A673 (cell line): ENCODE measurements around the gene BBS9. TPM values are rescaled to one million over a fixed set of nuclear protein-coding genes. Genes with fewer than 3 reads are reported as not detected.

ENCODE experiments used
- BruUV-seq: library from RNA; stranded (reverse); fragments of 400-500 nt; replicated peaks from 2 replicates; lab custom pipeline; 2021; lab: Mats Ljungman, UMichigan
- CTCF ChIA-PET: fragments of 300-600 bp; sonication (Branson Sonifier 250); formaldehyde crosslinking; loops from one replicate; lab custom pipeline; 2022; ENCODE audit warnings: antibody characterized with exemption; lab: Charles Lee
- POLR2A ChIA-PET: fragments of 300-600 bp; sonication (Branson Sonifier 250); formaldehyde crosslinking; loops from one replicate; lab custom pipeline; 2022; ENCODE audit warnings: antibody characterized with exemption; ENCODE audit not compliant: low non-redundant PET; lab: Charles Lee
- DNase-seq: peaks from one replicate; pipeline ENCODE4 v3.0.0-alpha.2; 2015; ENCODE audit warnings: low spot score
- H3K27ac ChIP-seq: fragments of 200-600 bp; sonication (generic); 2 replicates; pipeline ENCODE4 v1.5.1; 2016; ENCODE audit warnings: mixed run types, low read depth, mild to moderate bottlenecking, mixed read lengths, antibody characterized with exemption, low read length; ENCODE audit not compliant: poor library complexity, severe bottlenecking
- H3K27me3 ChIP-seq: fragments of 200-600 bp; sonication (generic); replicated peaks from 2 replicates; pipeline ENCODE4 v1.6.1; 2017; ENCODE audit warnings: mixed run types, low read depth, mild to moderate bottlenecking, mixed read lengths, antibody characterized with exemption, low read length; ENCODE audit not compliant: insufficient read depth, poor library complexity
- H3K36me3 ChIP-seq: fragments of 200-600 bp; sonication (generic); 2 replicates; pipeline ENCODE4 v1.6.1; 2016; ENCODE audit warnings: mixed run types, mild to moderate bottlenecking, mixed read lengths, antibody characterized with exemption, low read length; ENCODE audit not compliant: insufficient read depth, poor library complexity, severe bottlenecking
- H3K4me1 ChIP-seq: fragments of 200-600 bp; sonication (generic); 2 replicates; pipeline ENCODE4 v1.6.1; 2017; ENCODE audit warnings: mixed run types, mild to moderate bottlenecking, mixed read lengths, antibody characterized with exemption, low read length; ENCODE audit not compliant: insufficient read depth, poor library complexity, severe bottlenecking
- H3K4me3 ChIP-seq: fragments of 200-600 bp; sonication (generic); 2 replicates; pipeline ENCODE4 v1.5.1; 2016; ENCODE audit warnings: low read depth, mixed run types, mild to moderate bottlenecking, mixed read lengths, low read length; ENCODE audit not compliant: poor library complexity, severe bottlenecking
- H3K9me3 ChIP-seq: fragments of 200-600 bp; sonication (generic); 2 replicates; pipeline ENCODE4 v1.6.1; 2016; ENCODE audit warnings: mixed run types, low read depth, mild to moderate bottlenecking, mixed read lengths, antibody characterized with exemption, low read length; ENCODE audit not compliant: poor library complexity, severe bottlenecking
- CTCF ChIP-seq: fragments of 300-800, 200-600 bp; sonication (generic); conservative IDR thresholded peaks from 2 replicates; pipeline ENCODE4 v1.5.1; 2017; ENCODE audit warnings: low read depth, mild to moderate bottlenecking, antibody characterized with exemption, low read length, moderate library complexity, mixed read lengths
- EZH2 ChIP-seq: fragments of 200-600 bp; sonication (generic); IDR thresholded peaks from 2 replicates; pipeline ENCODE4 v1.6.1; 2017; ENCODE audit warnings: borderline replicate concordance, low read depth, mild to moderate bottlenecking, mixed read lengths, antibody characterized with exemption, low read length; ENCODE audit not compliant: poor library complexity, severe bottlenecking
- intact Hi-C: fragments of 100-400 bp; cut with micrococcal nuclease; formaldehyde crosslinking; loops from one replicate; pipeline ENCODE4 v1.10.0; 2022; ENCODE audit not compliant: unreplicated experiment
- total RNA-seq: library from RNA; stranded (reverse); gene quantifications from 2 replicates; pipeline ENCODE4 v1.2.3, GENCODE V29; 2021

Gene BBS9
- total RNA-seq, 1 experiment from 2014 or later, result 9.4 TPM

DNA sequence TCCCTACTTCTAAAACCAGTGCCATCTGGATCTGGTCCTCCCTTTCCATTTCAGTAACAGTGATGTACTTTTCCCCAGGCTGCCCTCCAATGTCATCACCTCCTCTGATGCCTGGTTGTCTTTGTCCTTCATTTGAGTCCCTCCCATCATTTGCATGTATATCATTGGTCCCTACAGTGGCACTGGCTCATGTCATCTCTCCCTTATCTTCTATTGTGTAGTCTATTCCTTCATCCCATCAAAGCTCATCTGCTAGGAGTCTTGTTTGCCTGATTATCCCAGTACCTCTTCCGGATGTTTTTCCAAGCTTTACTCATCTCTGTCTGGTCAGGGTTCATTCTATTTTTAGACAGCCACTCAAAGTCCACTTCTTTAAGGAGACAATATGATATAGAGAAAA lies 483.1 kb downstream of the BBS9 start:
- CTCF ChIA-PET, result no interaction called here

DNA sequence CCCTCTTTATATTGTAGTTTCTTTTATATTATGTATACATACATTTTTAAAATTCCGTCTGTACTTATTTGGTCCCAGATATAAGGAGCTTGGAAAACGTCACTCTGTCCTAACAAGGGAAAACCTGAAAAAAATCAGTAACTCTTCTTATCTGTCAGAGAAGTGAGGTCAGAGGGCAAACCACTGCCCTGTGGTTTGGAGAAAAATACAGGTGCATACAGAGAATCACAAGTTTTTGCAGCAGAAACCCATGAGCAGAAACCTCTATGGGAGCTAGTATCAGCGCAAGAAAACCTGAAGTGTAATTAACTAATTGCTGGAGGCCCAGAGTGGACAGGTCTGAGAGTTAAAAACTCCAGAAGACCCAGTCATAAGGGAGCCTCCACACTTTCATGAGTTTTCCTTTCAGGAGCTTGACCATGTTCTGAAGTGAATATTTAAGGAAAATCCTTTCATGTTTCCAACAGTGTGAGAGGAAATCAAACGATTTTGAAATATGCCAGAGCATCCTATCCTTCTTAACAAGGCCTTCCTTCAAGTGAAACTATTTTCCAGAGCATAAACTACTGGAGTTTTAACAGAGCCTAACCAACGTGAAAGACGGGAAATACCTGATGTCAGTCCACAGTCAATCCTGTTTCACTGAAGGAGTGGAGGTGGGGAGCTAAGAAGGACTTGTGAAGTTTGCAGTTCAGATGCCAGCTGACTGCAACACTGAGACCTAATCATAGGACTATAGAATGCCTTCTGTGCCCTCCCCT lies 485.2 kb downstream of the BBS9 start:
- no peaks in the 10 kb centered on the region for H3K4me1 ChIP-seq
- no peak overlapping the region for H3K4me3 ChIP-seq
- H3K27ac ChIP-seq, result no peak overlapping the region
- intact Hi-C loops, result no loop called here
- ChIA-PET POLR2A (no interaction called here), CTCF (no interaction called here)
- peaks cover 3% of the 10 kb centered on the region for H3K9me3 ChIP-seq
- no TSS peak for BruUV-seq
- no peaks in the 10 kb centered on the region for H3K27me3 ChIP-seq
- no peaks in the 10 kb centered on the region for H3K36me3 ChIP-seq
- no peak for DNase-seq
- no peak for TF ChIP-seq CTCF
- no peak for TF ChIP-seq EZH2

More for the DNA sequence above, 483.1 kb downstream of the BBS9 start:
- POLR2A ChIA-PET, result no interaction called here
- TF ChIP-seq CTCF (no peak), EZH2 (no peak)
- BruUV-seq, result no TSS peak
- DNase-seq, result no peak
- no peak overlapping the region for H3K4me3 ChIP-seq
- intact Hi-C loops, result no loop called here
- no peaks in the 10 kb centered on the region for H3K36me3 ChIP-seq
- no peaks in the 10 kb centered on the region for H3K27me3 ChIP-seq
- H3K4me1 ChIP-seq, result no peaks in the 10 kb centered on the region
- H3K27ac ChIP-seq, result no peak overlapping the region
- no peaks in the 10 kb centered on the region for H3K9me3 ChIP-seq

DNA sequence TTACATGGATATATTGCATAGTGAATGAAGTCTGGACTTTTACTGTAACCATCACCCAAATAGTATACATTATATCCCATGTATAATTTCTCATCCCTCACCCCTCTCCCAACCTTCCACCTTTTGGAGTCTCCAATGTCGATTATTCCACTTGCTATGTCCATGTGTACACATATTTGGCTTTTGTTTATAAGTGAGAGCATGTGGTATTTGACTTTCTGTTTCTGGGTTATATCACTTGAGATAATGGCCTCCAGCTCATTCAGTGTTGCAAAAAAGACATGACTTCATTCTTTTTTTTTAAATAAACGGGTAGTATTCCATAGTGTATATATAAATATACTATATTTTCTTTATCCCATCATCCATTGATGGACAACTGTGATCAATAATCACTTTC lies 487.4 kb downstream of the BBS9 start:
- Histone ChIP-seq H3K27ac (no peak overlapping the region), H3K4me1 (no peaks in the 10 kb centered on the region), H3K9me3 (peaks cover 8% of the 10 kb centered on the region), H3K4me3 (no peak overlapping the region), H3K36me3 (no peaks in the 10 kb centered on the region), H3K27me3 (no peaks in the 10 kb centered on the region)
- BruUV-seq, result no TSS peak
- intact Hi-C loops, result no loop called here
- POLR2A ChIA-PET, result no interaction called here
- TF ChIP-seq CTCF (no peak), EZH2 (no peak)
- no peak for DNase-seq
- CTCF ChIA-PET, result no interaction called here
